H9 (cell line): ENCODE data around the gene B4GALT1. TPM values are rescaled to one million over a fixed set of nuclear protein-coding genes. Genes with fewer than 3 reads are reported as not detected.

Experiments
- DNase-seq: peaks from one replicate; pipeline ENCODE4 v3.0.0-alpha.2; 2017
- H2AFZ ChIP-seq: one replicate; pipeline ENCODE4 v1.6.1; 2013; ENCODE audit warnings: mild to moderate bottlenecking, low read length, control low read depth, moderate library complexity
- H2AK5ac ChIP-seq: 2 replicates; pipeline ENCODE4 v1.6.1; 2013; ENCODE audit warnings: low read length, control low read depth, mixed read lengths; ENCODE audit not compliant: insufficient read length
- H2BK120ac ChIP-seq: one replicate; pipeline ENCODE4 v1.6.1; 2013; ENCODE audit warnings: low read depth, mild to moderate bottlenecking, low read length, control low read depth, inconsistent platforms; ENCODE audit not compliant: poor library complexity, severe bottlenecking
- H2BK12ac ChIP-seq: 2 replicates; pipeline ENCODE4 v1.6.1; 2013; ENCODE audit warnings: low read length, control low read depth, mixed read lengths, low read depth; ENCODE audit not compliant: insufficient read length
- H2BK15ac ChIP-seq: 2 replicates; pipeline ENCODE4 v1.6.1; 2013; ENCODE audit warnings: low read depth, low read length, control low read depth
- H2BK20ac ChIP-seq: one replicate; pipeline ENCODE4 v1.6.1; 2013; ENCODE audit warnings: low read depth, mild to moderate bottlenecking, low read length, control low read depth, inconsistent platforms; ENCODE audit not compliant: poor library complexity, severe bottlenecking
- H2BK5ac ChIP-seq: 2 replicates; pipeline ENCODE4 v1.6.1; 2013; ENCODE audit warnings: low read length, control low read depth, mixed read lengths; ENCODE audit not compliant: insufficient read length
- H3K14ac ChIP-seq: 2 replicates; pipeline ENCODE4 v1.6.1; 2013; ENCODE audit warnings: low read length, control low read depth; ENCODE audit not compliant: insufficient read depth
- H3K18ac ChIP-seq: 2 replicates; pipeline ENCODE4 v1.6.1; 2013; ENCODE audit warnings: low read depth, mild to moderate bottlenecking, mixed read lengths, low read length, control low read depth; ENCODE audit not compliant: insufficient read length
- H3K23ac ChIP-seq: 2 replicates; pipeline ENCODE4 v1.6.1; 2013; ENCODE audit warnings: low read length, control low read depth, mixed read lengths, low read depth; ENCODE audit not compliant: insufficient read length
- H3K23me2 ChIP-seq: 2 replicates; pipeline ENCODE4 v1.6.1; 2013; ENCODE audit warnings: low read depth, mild to moderate bottlenecking, mixed read lengths, low read length, control low read depth; ENCODE audit not compliant: insufficient read length, poor library complexity, severe bottlenecking
- H3K27ac ChIP-seq: 2 replicates; pipeline ENCODE4 v1.5.1; 2013; ENCODE audit warnings: low read length, control low read depth, mixed read lengths, low read depth; ENCODE audit not compliant: insufficient read length
- H3K27me3 ChIP-seq: 2 replicates; pipeline ENCODE4 v1.6.1; 2013; ENCODE audit warnings: low read length, control low read depth, inconsistent platforms; ENCODE audit not compliant: insufficient read depth
- H3K4ac ChIP-seq: 2 replicates; pipeline ENCODE4 v1.6.1; 2013; ENCODE audit warnings: low read depth, mild to moderate bottlenecking, control low read depth, inconsistent platforms, low read length, moderate library complexity
- H3K4me1 ChIP-seq: 2 replicates; pipeline ENCODE4 v1.6.1; 2013; ENCODE audit warnings: low read length, control low read depth, inconsistent platforms; ENCODE audit not compliant: insufficient read depth
- H3K4me2 ChIP-seq: 2 replicates; pipeline ENCODE4 v1.6.1; 2013; ENCODE audit warnings: low read length, control low read depth, mixed read lengths; ENCODE audit not compliant: insufficient read length, insufficient read depth
- H3K56ac ChIP-seq: 2 replicates; pipeline ENCODE4 v1.6.1; 2013; ENCODE audit warnings: low read depth, mild to moderate bottlenecking, mixed read lengths, low read length, control low read depth; ENCODE audit not compliant: insufficient read length
- H3K79me1 ChIP-seq: 2 replicates; pipeline ENCODE4 v1.6.1; 2013; ENCODE audit warnings: low read depth, mild to moderate bottlenecking, moderate library complexity, low read length, control low read depth, inconsistent platforms; ENCODE audit not compliant: insufficient read depth, poor library complexity, severe bottlenecking
- H3K79me2 ChIP-seq: 2 replicates; pipeline ENCODE4 v1.6.1; 2013; ENCODE audit warnings: low read length, control low read depth, inconsistent platforms; ENCODE audit not compliant: insufficient read depth
- H3K9ac ChIP-seq: 2 replicates; pipeline ENCODE4 v1.6.1; 2013; ENCODE audit warnings: low read length, control low read depth, mixed read lengths; ENCODE audit not compliant: insufficient read length; ENCODE audit errors: extremely low read depth
- H3K9me3 ChIP-seq: one replicate; pipeline ENCODE4 v1.6.1; 2013; ENCODE audit warnings: low read depth, low read length, inconsistent platforms; ENCODE audit not compliant: control insufficient read depth
- H3T11ph ChIP-seq: one replicate; pipeline ENCODE4 v1.6.1; 2013; ENCODE audit warnings: mild to moderate bottlenecking, low read length, control low read depth, inconsistent platforms
- H4K20me1 ChIP-seq: one replicate; pipeline ENCODE4 v1.6.1; 2013; ENCODE audit not compliant: control insufficient read depth, insufficient read length, insufficient read depth
- H4K5ac ChIP-seq: 2 replicates; pipeline ENCODE4 v1.6.1; 2013; ENCODE audit warnings: low read depth, mild to moderate bottlenecking, mixed read lengths, low read length, control low read depth; ENCODE audit not compliant: insufficient read length
- H4K8ac ChIP-seq: replicated peaks from 2 replicates; pipeline ENCODE4 v1.6.1; 2013; ENCODE audit warnings: low read length, control low read depth, mixed read lengths, low read depth; ENCODE audit not compliant: insufficient read length
- H4K91ac ChIP-seq: 2 replicates; pipeline ENCODE4 v1.6.1; 2013; ENCODE audit warnings: low read depth, mild to moderate bottlenecking, moderate library complexity, mixed read lengths, low read length, control low read depth; ENCODE audit not compliant: insufficient read length
- H3K27ac Mint-ChIP-seq, 3 experiments: 2 replicates in 2 of 3; 3 replicates in 1 of 3; pipeline ENCODE4 v1.8.0; 2020 to 2021; ENCODE audit warnings: mixed read lengths in 3 of 3, mild to moderate bottlenecking in 1 of 3, moderate library complexity in 1 of 3
- H3K27me3 Mint-ChIP-seq: 2 replicates; pipeline ENCODE4 v1.8.0; 2021; ENCODE audit warnings: low read depth, mild to moderate bottlenecking, moderate library complexity, mixed read lengths
- H3K36me3 Mint-ChIP-seq, 3 experiments: 2 replicates in 2 of 3; 3 replicates in 1 of 3; pipeline ENCODE4 v1.8.0; 2020 to 2021; ENCODE audit warnings: low read depth in 3 of 3, mixed read lengths in 3 of 3; ENCODE audit not compliant: insufficient read depth in 1 of 3
- H3K4me1 Mint-ChIP-seq, 2 experiments: 2 replicates each; pipeline ENCODE4 v1.8.0; 2020; ENCODE audit warnings: mixed read lengths in 2 of 2
- H3K4me3 Mint-ChIP-seq, 2 experiments: 2 replicates in 1 of 2; 3 replicates in 1 of 2; pipeline ENCODE4 v1.8.0; 2020 to 2021; ENCODE audit warnings: mild to moderate bottlenecking in 2 of 2, mixed read lengths in 2 of 2, moderate library complexity in 1 of 2
- H3K9me3 Mint-ChIP-seq, 2 experiments: 2 replicates in 1 of 2; 3 replicates in 1 of 2; pipeline ENCODE4 v1.8.0; 2020; ENCODE audit warnings: mild to moderate bottlenecking in 2 of 2, mixed read lengths in 2 of 2, moderate library complexity in 1 of 2
- WGBS: extraction: QIAGEN DNeasy Blood & Tissue Kit; methylation state at CpG from one replicate; pipeline ENCODE4 v1.1.7; 2013; ENCODE audit warnings: missing lambda C conversion rate, low lambda C conversion rate, mixed read lengths; ENCODE audit not compliant: insufficient read length; ENCODE audit errors: extremely low coverage; 5-methylcytosine and 5-hydroxymethylcytosine counted together
- total RNA-seq: library from RNA; stranded (reverse); gene quantifications from 2 replicates; pipeline ENCODE4 v1.2.1, GENCODE V29; 2021
- TF ChIP-seq, protein P1 (sequence below): fragments of 200-600 bp; sonication (generic); conservative IDR thresholded peaks from 3 replicates; pipeline ENCODE4 v1.8.0; 2021; ENCODE audit warnings: antibody characterized with exemption, mild to moderate bottlenecking

The B4GALT1 gene
- total RNA-seq, 1 experiment from 2014 or later: 15.3 TPM

DNA sequence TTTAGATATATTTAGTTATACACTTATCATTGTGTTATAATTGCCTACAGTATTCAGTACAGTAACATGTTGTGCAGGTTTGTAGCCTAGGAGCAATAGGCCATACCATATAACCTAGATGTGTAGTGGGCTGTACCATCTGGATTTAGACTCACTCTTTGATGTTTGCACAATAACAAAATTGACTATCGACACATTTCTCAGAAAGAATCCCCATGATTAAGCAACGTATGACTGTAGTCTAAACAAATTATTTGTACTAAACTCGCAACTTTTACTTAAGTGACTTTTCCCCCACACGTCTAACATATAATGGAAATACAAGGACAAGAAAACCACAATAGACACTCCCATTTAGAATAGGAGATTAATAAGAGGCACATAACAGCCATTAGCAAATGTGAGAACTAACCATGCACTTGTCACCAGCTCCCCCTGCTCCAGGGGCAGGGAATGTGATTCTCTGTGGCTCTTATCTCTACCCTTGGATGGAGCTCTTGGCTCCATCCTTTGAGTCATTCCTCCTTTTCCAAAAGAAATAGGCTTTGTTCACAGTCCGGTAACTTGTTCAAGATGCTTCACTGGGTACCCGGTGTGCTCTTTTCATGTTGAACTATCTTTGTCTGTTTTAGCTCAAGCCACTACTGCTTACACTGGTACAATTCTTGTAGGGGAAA, 8.7 kb upstream of the B4GALT1 start:
- no CpG with 5 or more reads among the region's 6 CpGs for WGBS
- Histone ChIP-seq H4K91ac (no peak overlapping the region), H2BK20ac (no peak overlapping the region)

More for the DNA sequence above, 8.7 kb upstream of the B4GALT1 start:
- Histone ChIP-seq H3K4me1 (no peaks in the 10 kb centered on the region), H3K18ac (no peak overlapping the region), H3K4ac (no peak overlapping the region), H2BK5ac (no peak overlapping the region), H3T11ph (no peak overlapping the region), H3K9me3 (no peaks in the 10 kb centered on the region), H3K56ac (no peak overlapping the region), H3K9ac (no peak overlapping the region), H2BK120ac (no peak overlapping the region), H4K20me1 (no peaks in the 10 kb centered on the region), H2BK12ac (no peak overlapping the region), H3K79me1 (no peaks in the 10 kb centered on the region), H3K4me2 (no peak overlapping the region), H3K27me3 (no peaks in the 10 kb centered on the region), H2BK15ac (no peak overlapping the region), H2AFZ (no peak overlapping the region), H4K5ac (no peak overlapping the region), H3K23ac (no peak overlapping the region), H3K23me2 (no peaks in the 10 kb centered on the region), H3K79me2 (no peaks in the 10 kb centered on the region), H2AK5ac (no peak overlapping the region), H3K27ac (no peak overlapping the region), H4K8ac (no peak overlapping the region), H3K14ac (no peak overlapping the region)
- Mint-ChIP-seq H3K27ac (no peak overlapping the region), H3K4me1 (peaks cover 9 to 10% of the 10 kb centered on the region in 2 experiments; a peak in 3 of 4 replicates), H3K9me3 (no peaks in the 10 kb centered on the region), H3K4me3 (no peak overlapping the region), H3K36me3 (no peaks in the 10 kb centered on the region), H3K27me3 (peaks cover 12% of the 10 kb centered on the region)
- no peak for DNase-seq
- TF ChIP-seq, protein P1, sequence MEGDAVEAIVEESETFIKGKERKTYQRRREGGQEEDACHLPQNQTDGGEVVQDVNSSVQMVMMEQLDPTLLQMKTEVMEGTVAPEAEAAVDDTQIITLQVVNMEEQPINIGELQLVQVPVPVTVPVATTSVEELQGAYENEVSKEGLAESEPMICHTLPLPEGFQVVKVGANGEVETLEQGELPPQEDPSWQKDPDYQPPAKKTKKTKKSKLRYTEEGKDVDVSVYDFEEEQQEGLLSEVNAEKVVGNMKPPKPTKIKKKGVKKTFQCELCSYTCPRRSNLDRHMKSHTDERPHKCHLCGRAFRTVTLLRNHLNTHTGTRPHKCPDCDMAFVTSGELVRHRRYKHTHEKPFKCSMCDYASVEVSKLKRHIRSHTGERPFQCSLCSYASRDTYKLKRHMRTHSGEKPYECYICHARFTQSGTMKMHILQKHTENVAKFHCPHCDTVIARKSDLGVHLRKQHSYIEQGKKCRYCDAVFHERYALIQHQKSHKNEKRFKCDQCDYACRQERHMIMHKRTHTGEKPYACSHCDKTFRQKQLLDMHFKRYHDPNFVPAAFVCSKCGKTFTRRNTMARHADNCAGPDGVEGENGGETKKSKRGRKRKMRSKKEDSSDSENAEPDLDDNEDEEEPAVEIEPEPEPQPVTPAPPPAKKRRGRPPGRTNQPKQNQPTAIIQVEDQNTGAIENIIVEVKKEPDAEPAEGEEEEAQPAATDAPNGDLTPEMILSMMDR: no peak
